H1 (cell line): ENCODE measurements around the gene RNF32. TPM values are rescaled to one million over a fixed set of nuclear protein-coding genes. Genes with fewer than 3 reads are reported as not detected.

Experiments
- CTCF ChIA-PET: fragments of 300-600 bp; sonication (Branson Sonifier 250); formaldehyde crosslinking; loops from one replicate; lab custom pipeline; 2021; ENCODE audit not compliant: partially characterized antibody; lab: Charles Lee
- POLR2A ChIA-PET: fragments of 300-600 bp; sonication (Branson Sonifier 250); formaldehyde crosslinking; loops from one replicate; lab custom pipeline; 2021; ENCODE audit warnings: inconsistent platforms; ENCODE audit not compliant: partially characterized antibody; lab: Charles Lee
- DNase-seq, 2 experiments: peaks; one replicate each; pipeline versions ENCODE4 v3.0.0 to v3.0.0-alpha.2; 2010 to 2022; ENCODE audit warnings: low spot score in 2 of 2, low read depth in 1 of 2, mixed read lengths in 1 of 2
- FAIRE-seq: peaks from 2 replicates; lab custom pipeline; 2011; peaks lifted over from hg19 to GRCh38; lab: Jason Lieb, UNC
- H2AFZ ChIP-seq: 2 replicates; pipeline ENCODE4 v1.8.1; 2012; ENCODE audit warnings: low read length, inconsistent platforms
- H2AK5ac ChIP-seq: 2 replicates; pipeline ENCODE4 v1.6.1; 2013; ENCODE audit warnings: low read depth, low read length
- H2BK120ac ChIP-seq: replicated peaks from 2 replicates; pipeline ENCODE3; 2013; ENCODE audit warnings: low read depth, low read length, inconsistent platforms
- H2BK12ac ChIP-seq: 2 replicates; pipeline ENCODE4 v1.6.1; 2013; ENCODE audit warnings: low read depth, low read length
- H2BK15ac ChIP-seq: 2 replicates; pipeline ENCODE4 v1.6.1; 2013; ENCODE audit warnings: low read length
- H2BK20ac ChIP-seq: 2 replicates; pipeline ENCODE4 v1.6.1; 2013; ENCODE audit warnings: low read length
- H2BK5ac ChIP-seq: 2 replicates; pipeline ENCODE4 v1.6.1; 2013; ENCODE audit warnings: low read depth, low read length
- H3K14ac ChIP-seq: 2 replicates; pipeline ENCODE4 v1.6.1; 2013; ENCODE audit warnings: inconsistent platforms; ENCODE audit not compliant: insufficient read length
- H3K18ac ChIP-seq: 2 replicates; pipeline ENCODE4 v1.6.1; 2013; ENCODE audit warnings: low read length; ENCODE audit errors: extremely low read depth
- H3K23ac ChIP-seq: 2 replicates; pipeline ENCODE4 v1.6.1; 2013; ENCODE audit warnings: inconsistent platforms; ENCODE audit not compliant: insufficient read length
- H3K23me2 ChIP-seq: 2 replicates; pipeline ENCODE4 v1.6.1; 2013; ENCODE audit warnings: low read depth, low read length
- H3K27ac ChIP-seq: 2 replicates; pipeline ENCODE4 v1.6.1; 2011; ENCODE audit warnings: low read depth, low read length, inconsistent platforms
- H3K27me3 ChIP-seq, 4 experiments: replicated peaks in 1 of 4; 1 replicate in 1 of 4; 2 replicates in 3 of 4; pipeline versions ENCODE4 v1.6.1 to v1.8.1; 2011 to 2013; ENCODE audit warnings: low read length in 3 of 4, mild to moderate bottlenecking in 3 of 4, inconsistent platforms in 2 of 4, mixed read lengths in 2 of 4, moderate library complexity in 1 of 4; ENCODE audit not compliant: control insufficient read depth in 3 of 4, insufficient read depth in 3 of 4; ENCODE audit errors: extremely low read depth in 1 of 4
- H3K36me3 ChIP-seq, 4 experiments: 2 replicates each; pipeline versions ENCODE4 v1.6.1 to v1.8.1; 2011 to 2013; ENCODE audit warnings: mild to moderate bottlenecking in 4 of 4, low read length in 3 of 4, moderate library complexity in 2 of 4, control low read depth in 1 of 4, inconsistent platforms in 1 of 4; ENCODE audit not compliant: insufficient read depth in 4 of 4, control insufficient read depth in 2 of 4
- H3K4ac ChIP-seq: replicated peaks from 2 replicates; pipeline ENCODE3; 2013; ENCODE audit warnings: low read length, low read depth, mixed read lengths, inconsistent platforms; ENCODE audit not compliant: insufficient read length
- H3K4me1 ChIP-seq, 4 experiments: replicated peaks in 1 of 4; 1 replicate in 1 of 4; 2 replicates in 3 of 4; pipeline versions ENCODE4 v1.6.1 to v1.8.1; 2011 to 2013; ENCODE audit warnings: low read length in 3 of 4, inconsistent platforms in 2 of 4, mixed read lengths in 1 of 4; ENCODE audit not compliant: insufficient read depth in 4 of 4, control insufficient read depth in 3 of 4
- H3K4me2 ChIP-seq, 2 experiments: 2 replicates each; pipeline versions ENCODE4 v1.6.1 to v1.8.1; 2011 to 2013; ENCODE audit warnings: low read depth in 2 of 2, low read length in 2 of 2, control low read depth in 1 of 2, inconsistent platforms in 1 of 2, mild to moderate bottlenecking in 1 of 2; ENCODE audit not compliant: insufficient read depth in 1 of 2
- H3K4me3 ChIP-seq, 4 experiments: fragments of 200-600, 300-600 bp in 1 of 4; sonication (generic), shearing (Covaris generic), sonication (Bioruptor Twin) in 1 of 4; 2 replicates each; pipeline versions ENCODE4 v1.5.1 to v1.8.1; 2011 to 2016; ENCODE audit warnings: low read length in 4 of 4, low read depth in 3 of 4, control low read depth in 2 of 4, inconsistent platforms in 2 of 4, mild to moderate bottlenecking in 2 of 4, mixed read lengths in 1 of 4, moderate library complexity in 1 of 4; ENCODE audit not compliant: insufficient read depth in 2 of 4; ENCODE audit errors: extremely low read depth in 1 of 4
- H3K56ac ChIP-seq: replicated peaks from 2 replicates; pipeline ENCODE3; 2013; ENCODE audit warnings: low read depth, mild to moderate bottlenecking, mixed read lengths, low read length, inconsistent platforms; ENCODE audit not compliant: insufficient read length
- H3K79me1 ChIP-seq: 2 replicates; pipeline ENCODE4 v1.6.1; 2013; ENCODE audit warnings: low read depth, low read length, control low read depth
- H3K79me2 ChIP-seq, 2 experiments: 2 replicates each; pipeline versions ENCODE4 v1.6.1 to v1.8.1; 2012 to 2013; ENCODE audit warnings: low read length in 2 of 2, mild to moderate bottlenecking in 2 of 2, inconsistent platforms in 1 of 2; ENCODE audit not compliant: insufficient read depth in 2 of 2, control insufficient read depth in 1 of 2
- H3K9ac ChIP-seq, 4 experiments: replicated peaks in 1 of 4; 1 replicate in 1 of 4; 2 replicates in 3 of 4; pipeline versions ENCODE4 v1.6.1 to v1.8.1; 2011 to 2013; ENCODE audit warnings: low read depth in 3 of 4, low read length in 3 of 4, control low read depth in 2 of 4, mild to moderate bottlenecking in 2 of 4, moderate library complexity in 2 of 4, inconsistent platforms in 1 of 4; ENCODE audit errors: extremely low read depth in 1 of 4
- H3K9me3 ChIP-seq, 2 experiments: 2 replicates each; pipeline versions ENCODE4 v1.6.1 to v1.8.1; 2012 to 2013; ENCODE audit warnings: mild to moderate bottlenecking in 2 of 2, moderate library complexity in 2 of 2, control low read depth in 1 of 2, inconsistent platforms in 1 of 2, low read depth in 1 of 2, low read length in 1 of 2, mixed read lengths in 1 of 2; ENCODE audit not compliant: insufficient read depth in 2 of 2
- H4K20me1 ChIP-seq, 2 experiments: replicated peaks in 1 of 2; 2 replicates each; pipeline versions ENCODE3 to v1.8.1; 2011 to 2013; ENCODE audit warnings: inconsistent platforms in 2 of 2, low read length in 2 of 2, mild to moderate bottlenecking in 1 of 2; ENCODE audit not compliant: insufficient read depth in 2 of 2, control insufficient read depth in 1 of 2
- H4K5ac ChIP-seq: 2 replicates; pipeline ENCODE4 v1.6.1; 2013; ENCODE audit warnings: low read length, low read depth, mixed read lengths, inconsistent platforms; ENCODE audit not compliant: insufficient read length
- H4K8ac ChIP-seq: 2 replicates; pipeline ENCODE4 v1.8.0; 2013; ENCODE audit warnings: mild to moderate bottlenecking, moderate library complexity, low read length, inconsistent platforms; ENCODE audit not compliant: insufficient read depth; ENCODE audit errors: extremely low read depth
- H4K91ac ChIP-seq: replicated peaks from 2 replicates; pipeline ENCODE3; 2013; ENCODE audit warnings: low read length, mixed read lengths, inconsistent platforms; ENCODE audit not compliant: insufficient read length
- EGR1 ChIP-seq: IDR thresholded peaks from 2 replicates; pipeline ENCODE4 v1.6.1; 2011; ENCODE audit warnings: low read depth, low read length, borderline replicate concordance
- HDAC6 ChIP-seq: IDR thresholded peaks from one replicate; pipeline ENCODE4 v1.7.1; 2012; ENCODE audit warnings: low read depth, mild to moderate bottlenecking, inconsistent platforms, low read length, moderate library complexity
- RAD21 ChIP-seq, 2 experiments: IDR thresholded peaks in 1 of 2; conservative IDR thresholded peaks in 1 of 2; 2 replicates each; pipeline ENCODE4 v1.6.1; 2011; ENCODE audit warnings: low read depth in 2 of 2, low read length in 2 of 2, improper control_type of control experiment in 1 of 2, inconsistent platforms in 1 of 2, mild to moderate bottlenecking in 1 of 2, moderate library complexity in 1 of 2
- RNF2 ChIP-seq: fragments of 200-900, 300-1000 bp; sonication (generic); IDR thresholded peaks from 2 replicates; pipeline ENCODE4 v1.7.1; 2016; ENCODE audit warnings: borderline replicate concordance, low read depth, mild to moderate bottlenecking, antibody characterized with exemption, low read length; ENCODE audit not compliant: poor library complexity, severe bottlenecking; ENCODE audit errors: missing control alignments
- SIX5 ChIP-seq: IDR thresholded peaks from 2 replicates; pipeline ENCODE4 v1.6.1; 2011; ENCODE audit warnings: mild to moderate bottlenecking, low read depth, low read length
- SRF ChIP-seq: IDR thresholded peaks from 2 replicates; pipeline ENCODE4 v1.6.1; 2011; ENCODE audit warnings: mild to moderate bottlenecking, low read depth, low read length, moderate library complexity
- TBP ChIP-seq: IDR thresholded peaks from 2 replicates; pipeline ENCODE4 v1.6.1; 2011; ENCODE audit warnings: low read depth, low read length, improper control_type of control experiment
- ZNF274 ChIP-seq: IDR thresholded peaks from 2 replicates; pipeline ENCODE4 v1.7.0; 2012; ENCODE audit warnings: low read length, borderline replicate concordance; ENCODE audit errors: extremely low read depth
- WGBS, 2 experiments: shearing (Covaris generic) in 1 of 2; methylation state at CpG; one replicate each; pipeline versions ENCODE4 v1.1.6 to v1.1.7; 2013 to 2015; ENCODE audit warnings: low lambda C conversion rate in 2 of 2, mixed read lengths in 2 of 2, inconsistent platforms in 1 of 2, low coverage in 1 of 2, missing lambda C conversion rate in 1 of 2; ENCODE audit not compliant: insufficient replicate concordance in 2 of 2, insufficient coverage in 1 of 2, insufficient read length in 1 of 2; ENCODE audit errors: extremely low coverage in 1 of 2, missing lambda C conversion rate in 1 of 2; 5-methylcytosine and 5-hydroxymethylcytosine counted together
- polyA plus RNA-seq, 7 experiments: library from polyadenylated mRNA; depleted of rRNA in 3 of 7; stranded (reverse) in 5 of 7; unstranded in 2 of 7; fragments of >200 nt in 5 of 7; fragments of 200-250 nt in 2 of 7; gene quantifications; 1 replicate in 5 of 7; 2 replicates in 1 of 7; 4 replicates in 1 of 7; pipeline versions ENCODE4 v1.2.1 to v1.2.3, GENCODE V29; 2011 to 2013; ENCODE audit warnings: missing spikeins in 2 of 7, mixed read lengths in 2 of 7
- total RNA-seq: library from RNA; stranded (reverse); fragmentation: NEBNext Ultra II Directional; extraction: Animal tissue kit (Norgen Biotek cat#: 25700); gene quantifications from 2 replicates; pipeline ENCODE4 v1.2.1, GENCODE V29; 2021
- TF ChIP-seq, protein P1 (sequence below): IDR thresholded peaks from 2 replicates; pipeline ENCODE4 v1.6.1; 2012; ENCODE audit warnings: inconsistent platforms

RNF32 gene
- total and polyA plus RNA-seq, 2 of the 8 experiments (the other 6 are each of a cell fraction or from before 2014, with no cell fraction given) = 0.48 to 1.2 TPM

DNA sequence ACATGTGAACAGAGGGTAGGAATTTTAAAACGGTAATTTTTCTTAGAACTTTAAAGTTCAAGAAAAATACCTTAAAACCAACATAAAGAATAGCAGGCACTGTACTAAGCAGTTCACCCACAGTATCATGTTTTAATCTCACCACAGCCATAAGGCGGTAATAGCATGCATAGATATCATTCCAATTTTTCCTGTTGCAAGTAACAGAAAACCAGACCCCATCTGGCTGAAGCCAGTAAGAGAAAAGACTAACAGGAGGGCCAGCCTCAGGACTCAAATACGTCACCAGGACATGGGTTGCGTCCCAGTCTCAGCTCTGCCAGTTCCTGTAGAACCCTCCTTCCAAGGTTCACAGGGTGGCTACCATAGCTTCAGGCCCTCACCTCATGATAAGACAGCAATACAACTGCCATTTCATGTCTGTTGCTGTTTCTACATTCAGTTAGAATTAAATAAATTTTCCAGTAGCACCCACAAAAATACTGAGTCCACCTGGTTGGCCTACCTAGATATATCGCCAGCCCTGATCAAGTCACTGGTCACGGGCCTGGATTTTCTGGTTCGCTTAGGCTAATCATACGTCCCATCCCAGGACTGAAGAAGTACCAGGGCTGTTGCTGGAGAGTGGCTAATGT lies 2.0 kb upstream of the RNF32 start:
- no peak overlapping the region for H2BK12ac ChIP-seq
- H4K20me1 ChIP-seq = no peaks in the 10 kb centered on the region
- peaks cover 3 to 9% of the 10 kb centered on the region in 2 experiments; a peak in 3 of 4 replicates for H3K79me2 ChIP-seq
- H3K4me1 ChIP-seq = peaks cover 0 to 8% (median 2%) of the 10 kb centered on the region in 4 experiments; a peak in 5 of 7 replicates
- no peaks in the 10 kb centered on the region for H3K36me3 ChIP-seq
- H2BK120ac ChIP-seq = no peak overlapping the region
- no peak for FAIRE-seq
- no peak overlapping the region for H3K18ac ChIP-seq
- no peak overlapping the region for H2AK5ac ChIP-seq
- CTCF ChIA-PET = interaction anchor here (0.9 to 1.6 kb wide), 4 partner anchors 18 to 828 kb away, joined by 3 read pairs; no protein-coding TSS in a partner anchor
- H3K4ac ChIP-seq = no peak overlapping the region
- peaks cover 0 to 6% of the 10 kb centered on the region in 2 experiments; a peak in 1 of 4 replicates for H3K9me3 ChIP-seq
- H2AFZ ChIP-seq = no peak overlapping the region
- no peak overlapping the region for H4K5ac ChIP-seq
- H3K4me3 ChIP-seq = 0 out of 8 replicates have a peak overlapping the region, but pooled peaks of 1 of the 4 experiments have one; percentile 5
- H3K23me2 ChIP-seq = peaks cover 7% of the 10 kb centered on the region; the same call in 1 of the 2 replicates
- H3K14ac ChIP-seq = no peak overlapping the region
- no peak overlapping the region for H2BK15ac ChIP-seq
- DNase-seq = no peak
- no peak overlapping the region for H3K56ac ChIP-seq
- H3K79me1 ChIP-seq = no peaks in the 10 kb centered on the region
- no peak overlapping the region for H4K8ac ChIP-seq
- peaks cover 0 to 9% (median 7%) of the 10 kb centered on the region in 4 experiments; a peak in 5 of 7 replicates for H3K27me3 ChIP-seq
- WGBS, 2 experiments = 98% methylated on average over 8 of the region's 8 CpGs; no CpG with 5 or more reads in 1 of the 2 experiments
- peak overlapping the region in 1 of 2 experiments; percentile 15; a peak in 1 of 4 replicates for H3K4me2 ChIP-seq
- POLR2A ChIA-PET = interaction anchor here (1.3 kb wide), 1 partner anchor 16 kb away, joined by 3 read pairs; no protein-coding TSS in a partner anchor
- H3K27ac ChIP-seq = no peak overlapping the region
- H2BK20ac ChIP-seq = no peak overlapping the region
- H3K23ac ChIP-seq = no peak overlapping the region
- no peak overlapping the region for H3K9ac ChIP-seq
- H4K91ac ChIP-seq = no peak overlapping the region
- H2BK5ac ChIP-seq = no peak overlapping the region
- TF ChIP-seq, protein P1, sequence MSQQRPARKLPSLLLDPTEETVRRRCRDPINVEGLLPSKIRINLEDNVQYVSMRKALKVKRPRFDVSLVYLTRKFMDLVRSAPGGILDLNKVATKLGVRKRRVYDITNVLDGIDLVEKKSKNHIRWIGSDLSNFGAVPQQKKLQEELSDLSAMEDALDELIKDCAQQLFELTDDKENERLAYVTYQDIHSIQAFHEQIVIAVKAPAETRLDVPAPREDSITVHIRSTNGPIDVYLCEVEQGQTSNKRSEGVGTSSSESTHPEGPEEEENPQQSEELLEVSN = no peak
- no peak for TF ChIP-seq SRF
- TF ChIP-seq SIX5 = no peak
- TF ChIP-seq ZNF274 = no peak
- no peak for TF ChIP-seq TBP
- TF ChIP-seq RAD21 (IDR thresholded peaks at IDR 0.05 in 1 of 2, conservative IDR thresholded peaks at IDR 0.05 in 1 of 2; ENCODE audit: low read depth in 2 of 2, low read length in 2 of 2) = no peak
- TF ChIP-seq RNF2 = no peak
- no peak for TF ChIP-seq HDAC6
- TF ChIP-seq EGR1 = no peak
